Mucosa of stomach (tissue), 1 donor: ENCODE results near the gene DGKD.

Experiments used
- H3K27me3 ChIP-seq: one replicate; pipeline ENCODE4 v1.7.0; 2013; ENCODE audit warnings: mild to moderate bottlenecking, low read length; ENCODE audit not compliant: control insufficient read depth, insufficient read depth
- H3K36me3 ChIP-seq: one replicate; pipeline ENCODE4 v1.7.0; 2013; ENCODE audit warnings: low read length; ENCODE audit not compliant: control insufficient read depth, insufficient read depth
- H3K4me1 ChIP-seq: one replicate; pipeline ENCODE4 v1.7.0; 2013; ENCODE audit warnings: mild to moderate bottlenecking, low read length; ENCODE audit not compliant: control insufficient read depth, insufficient read depth
- H3K4me3 ChIP-seq: one replicate; pipeline ENCODE4 v1.7.0; 2013; ENCODE audit warnings: low read length
- H3K9ac ChIP-seq: one replicate; pipeline ENCODE4 v1.7.0; 2013; ENCODE audit warnings: mild to moderate bottlenecking, low read length, moderate library complexity
- H3K9me3 ChIP-seq: one replicate; pipeline ENCODE4 v1.7.0; 2013; ENCODE audit warnings: mild to moderate bottlenecking, low read length, moderate library complexity; ENCODE audit not compliant: control insufficient read depth
- donor health status: Pancreatic carcinoma.

The DGKD gene, protein sequence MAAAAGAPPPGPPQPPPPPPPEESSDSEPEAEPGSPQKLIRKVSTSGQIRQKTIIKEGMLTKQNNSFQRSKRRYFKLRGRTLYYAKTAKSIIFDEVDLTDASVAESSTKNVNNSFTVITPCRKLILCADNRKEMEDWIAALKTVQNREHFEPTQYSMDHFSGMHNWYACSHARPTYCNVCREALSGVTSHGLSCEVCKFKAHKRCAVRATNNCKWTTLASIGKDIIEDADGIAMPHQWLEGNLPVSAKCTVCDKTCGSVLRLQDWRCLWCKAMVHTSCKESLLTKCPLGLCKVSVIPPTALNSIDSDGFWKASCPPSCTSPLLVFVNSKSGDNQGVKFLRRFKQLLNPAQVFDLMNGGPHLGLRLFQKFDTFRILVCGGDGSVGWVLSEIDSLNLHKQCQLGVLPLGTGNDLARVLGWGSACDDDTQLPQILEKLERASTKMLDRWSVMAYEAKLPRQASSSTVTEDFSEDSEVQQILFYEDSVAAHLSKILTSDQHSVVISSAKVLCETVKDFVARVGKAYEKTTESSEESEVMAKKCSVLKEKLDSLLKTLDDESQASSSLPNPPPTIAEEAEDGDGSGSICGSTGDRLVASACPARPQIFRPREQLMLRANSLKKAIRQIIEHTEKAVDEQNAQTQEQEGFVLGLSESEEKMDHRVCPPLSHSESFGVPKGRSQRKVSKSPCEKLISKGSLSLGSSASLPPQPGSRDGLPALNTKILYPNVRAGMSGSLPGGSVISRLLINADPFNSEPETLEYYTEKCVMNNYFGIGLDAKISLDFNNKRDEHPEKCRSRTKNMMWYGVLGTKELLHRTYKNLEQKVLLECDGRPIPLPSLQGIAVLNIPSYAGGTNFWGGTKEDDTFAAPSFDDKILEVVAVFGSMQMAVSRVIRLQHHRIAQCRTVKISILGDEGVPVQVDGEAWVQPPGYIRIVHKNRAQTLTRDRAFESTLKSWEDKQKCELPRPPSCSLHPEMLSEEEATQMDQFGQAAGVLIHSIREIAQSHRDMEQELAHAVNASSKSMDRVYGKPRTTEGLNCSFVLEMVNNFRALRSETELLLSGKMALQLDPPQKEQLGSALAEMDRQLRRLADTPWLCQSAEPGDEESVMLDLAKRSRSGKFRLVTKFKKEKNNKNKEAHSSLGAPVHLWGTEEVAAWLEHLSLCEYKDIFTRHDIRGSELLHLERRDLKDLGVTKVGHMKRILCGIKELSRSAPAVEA

GRCh38 chr2:233353769-233354499 lies at the start of gene DGKD:
DGKD (plus strand) TSS chr2:233354494; CDS start chr2:233354519, 25 bp downstream.
- no peaks in the 10 kb centered on the region for H3K9me3 ChIP-seq
- no peaks in the 10 kb centered on the region for H3K36me3 ChIP-seq
- peak within 1 kb of the TSS; percentile 44 for H3K4me3 ChIP-seq
- H3K4me1 ChIP-seq, result peaks cover 47% of the 10 kb centered on the region
- H3K27me3 ChIP-seq, result no peaks in the 10 kb centered on the region
- peak within 1 kb of the TSS; percentile 61 for H3K9ac ChIP-seq

- Histone ChIP-seq H3K27me3 (no peaks in the 10 kb centered on the region), H3K9ac (no peak within 1 kb of the TSS), H3K4me3 (no peak within 1 kb of the TSS), H3K36me3 (no peaks in the 10 kb centered on the region), H3K9me3 (no peaks in the 10 kb centered on the region), H3K4me1 (no peaks in the 10 kb centered on the region)
These were observed 46.7 kb upstream of the DGKD start, which contains the start of gene SAG for GRCh38 chr2:233307565-233307964. SAG (plus strand) TSS chr2:233307816; CDS start chr2:233309190, 1,374 bp downstream.

DNA sequence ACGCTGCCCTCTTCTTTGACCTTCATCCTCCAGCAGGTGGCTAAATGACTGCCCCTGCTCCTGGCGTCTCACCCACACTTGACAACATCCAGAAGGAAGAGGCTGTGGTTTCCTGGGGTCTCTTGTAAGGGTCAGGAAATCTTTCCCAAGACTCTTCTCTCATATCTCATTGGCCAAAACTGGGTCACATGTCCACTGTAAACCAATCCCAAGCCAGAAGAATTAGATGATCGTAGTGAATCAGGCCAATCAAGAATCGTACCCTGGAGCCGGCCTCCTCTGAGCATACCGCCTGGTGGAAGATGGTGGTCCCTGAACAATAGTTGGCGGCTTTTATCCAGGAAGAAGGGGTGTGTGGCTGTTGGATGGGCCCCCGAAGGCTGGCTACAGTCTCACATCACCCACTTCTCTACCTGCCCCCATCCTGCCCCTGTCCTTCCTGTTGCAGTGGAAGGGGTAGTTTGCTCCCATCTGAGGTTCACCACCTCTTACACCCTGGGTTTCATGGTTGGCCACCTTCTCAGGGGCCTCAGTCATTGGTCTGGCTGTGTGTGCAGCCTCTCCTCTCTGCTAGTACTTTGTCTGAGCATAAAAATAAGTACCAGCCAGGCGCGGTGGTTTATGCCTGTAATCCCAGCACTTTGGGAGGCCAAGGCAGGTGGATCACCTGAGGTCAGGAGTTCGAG lies 42.9 kb upstream of the DGKD start:
- Histone ChIP-seq H3K4me3 (no peak overlapping the region), H3K4me1 (no peaks in the 10 kb centered on the region), H3K36me3 (no peaks in the 10 kb centered on the region), H3K9me3 (no peaks in the 10 kb centered on the region), H3K27me3 (no peaks in the 10 kb centered on the region), H3K9ac (no peak overlapping the region)

GRCh38 chr2:233312874-233313273 lies 41.4 kb upstream of the DGKD start:
- H3K36me3 ChIP-seq, result no peaks in the 10 kb centered on the region
- no peaks in the 10 kb centered on the region for H3K27me3 ChIP-seq
- no peak overlapping the region for H3K4me3 ChIP-seq
- H3K9me3 ChIP-seq, result no peaks in the 10 kb centered on the region
- H3K9ac ChIP-seq, result no peak overlapping the region
- H3K4me1 ChIP-seq, result no peaks in the 10 kb centered on the region

DNA sequence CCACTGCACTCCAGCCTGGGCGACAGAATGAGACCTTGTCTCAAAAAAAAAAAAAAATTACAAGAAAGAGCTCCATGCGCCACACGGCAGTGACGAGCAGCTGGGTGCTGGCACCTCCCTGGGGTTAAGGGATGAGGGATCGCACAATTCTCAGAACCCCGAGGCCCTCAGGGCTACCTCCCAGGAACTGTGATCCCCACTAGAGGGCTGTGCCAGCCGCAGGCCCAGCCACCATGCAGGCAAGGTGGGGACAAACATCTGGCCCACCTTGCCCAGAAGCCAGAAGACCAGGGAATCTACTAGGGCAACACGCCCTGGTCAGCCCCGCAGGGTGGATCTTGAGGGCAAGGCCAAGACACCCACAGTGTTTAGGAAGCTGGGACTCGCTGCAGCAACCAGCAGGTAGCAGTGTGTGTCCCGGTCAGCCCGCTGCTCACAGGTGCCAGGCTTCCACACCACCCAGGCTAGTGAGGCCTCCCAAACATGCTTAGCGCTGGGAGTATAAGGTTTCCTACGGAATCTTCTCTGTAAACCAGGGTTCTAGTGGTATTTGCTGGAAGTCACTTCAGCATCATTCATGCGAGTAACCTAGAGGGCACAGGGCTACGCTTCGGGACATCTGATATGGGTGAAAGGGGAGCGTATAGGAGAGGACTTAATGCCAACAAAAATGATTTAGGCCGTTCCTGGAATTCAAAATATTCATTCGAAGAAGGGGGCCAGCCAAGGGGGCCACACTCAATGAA lies 39.9 kb upstream of the DGKD start:
- Histone ChIP-seq H3K9me3 (no peaks in the 10 kb centered on the region), H3K4me1 (no peaks in the 10 kb centered on the region), H3K36me3 (no peaks in the 10 kb centered on the region), H3K9ac (no peak overlapping the region), H3K27me3 (no peaks in the 10 kb centered on the region), H3K4me3 (no peak overlapping the region)

DNA sequence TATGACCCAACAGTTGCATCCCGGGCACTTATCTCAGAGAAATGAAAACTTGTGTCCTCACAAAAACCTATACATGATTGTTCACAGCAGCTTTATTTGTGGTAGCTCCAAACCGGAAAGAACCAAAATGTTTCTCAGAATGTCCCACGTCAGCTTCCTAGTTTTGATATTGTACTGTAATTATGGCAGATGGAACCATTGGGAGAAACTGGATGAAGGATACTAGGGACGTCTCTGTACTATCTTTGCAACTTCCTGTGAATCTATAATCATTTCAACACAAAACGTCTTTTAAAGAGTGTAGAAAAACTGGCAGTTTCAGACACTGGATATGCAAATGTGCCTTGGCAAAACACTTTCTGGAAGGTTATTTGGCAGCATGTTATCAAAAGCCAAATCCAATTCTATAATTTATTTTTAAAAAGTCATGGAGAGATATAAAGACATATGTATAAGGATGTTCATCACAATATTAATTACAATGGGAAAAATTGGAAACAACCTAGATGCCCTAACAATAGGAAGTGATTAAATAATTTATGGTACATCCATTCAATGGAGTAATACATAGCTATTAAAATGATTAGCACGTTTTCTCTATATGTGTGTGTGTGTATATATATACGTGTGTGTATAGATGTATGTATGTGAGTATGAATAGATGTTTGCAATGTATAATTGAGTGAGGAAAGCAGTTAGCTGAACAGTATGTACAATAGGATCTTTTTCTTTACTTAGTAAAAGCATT lies 36.9 kb upstream of the DGKD start:
- H3K4me3 ChIP-seq, result no peak overlapping the region

DNA sequence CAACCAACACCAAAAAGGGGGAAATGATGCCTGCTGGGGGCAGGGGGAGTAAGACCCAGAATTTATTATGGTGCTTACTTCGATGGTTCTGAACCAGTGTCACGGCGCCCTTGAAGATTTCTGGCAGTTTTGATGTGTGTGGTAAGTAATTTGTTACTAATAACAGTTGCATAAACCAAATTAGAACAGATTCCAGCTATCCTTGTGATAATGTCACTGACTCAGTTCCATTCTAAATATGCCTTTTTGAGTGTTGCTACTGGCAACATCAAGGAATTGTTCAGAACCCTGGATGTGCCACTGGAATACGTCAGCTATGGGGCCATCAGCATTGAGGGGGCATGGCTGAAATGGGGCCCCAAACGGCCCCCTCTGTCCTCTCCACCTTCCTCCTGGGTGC lies 35.0 kb upstream of the DGKD start:
- H3K36me3 ChIP-seq, result no peaks in the 10 kb centered on the region
- H3K4me3 ChIP-seq, result no peak overlapping the region
- H3K9me3 ChIP-seq, result no peaks in the 10 kb centered on the region
- no peaks in the 10 kb centered on the region for H3K4me1 ChIP-seq
- peaks cover 11% of the 10 kb centered on the region for H3K27me3 ChIP-seq
- H3K9ac ChIP-seq, result no peak overlapping the region

More for the DNA sequence above, 36.9 kb upstream of the DGKD start:
- Histone ChIP-seq H3K9me3 (no peaks in the 10 kb centered on the region), H3K4me1 (no peaks in the 10 kb centered on the region), H3K36me3 (no peaks in the 10 kb centered on the region), H3K27me3 (peaks cover 11% of the 10 kb centered on the region), H3K9ac (no peak overlapping the region)

DNA sequence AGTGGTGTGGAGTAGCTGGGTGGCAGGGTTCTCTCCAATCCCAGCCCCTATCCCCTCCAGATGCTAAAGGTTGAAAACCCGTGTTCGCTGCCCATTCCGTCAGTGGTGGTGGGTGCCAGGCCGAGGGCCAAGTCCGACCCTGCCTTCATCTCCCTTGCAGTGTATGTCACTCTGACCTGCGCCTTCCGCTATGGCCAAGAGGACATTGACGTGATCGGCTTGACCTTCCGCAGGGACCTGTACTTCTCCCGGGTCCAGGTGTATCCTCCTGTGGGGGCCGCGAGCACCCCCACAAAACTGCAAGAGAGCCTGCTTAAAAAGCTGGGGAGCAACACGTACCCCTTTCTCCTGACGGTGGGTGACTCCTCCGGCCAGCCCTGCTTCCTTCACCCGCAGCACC lies 33.8 kb upstream of the DGKD start:
- H3K4me3 ChIP-seq, result no peak overlapping the region

GRCh38 chr2:233321166-233321565 lies 33.1 kb upstream of the DGKD start:
- Histone ChIP-seq H3K9ac (no peak overlapping the region), H3K4me1 (no peaks in the 10 kb centered on the region), H3K36me3 (no peaks in the 10 kb centered on the region), H3K9me3 (no peaks in the 10 kb centered on the region), H3K27me3 (peaks cover 11% of the 10 kb centered on the region), H3K4me3 (no peak overlapping the region)

More for the DNA sequence above, 33.8 kb upstream of the DGKD start:
- H3K9me3 ChIP-seq, result no peaks in the 10 kb centered on the region
- no peaks in the 10 kb centered on the region for H3K4me1 ChIP-seq
- H3K9ac ChIP-seq, result no peak overlapping the region
- no peaks in the 10 kb centered on the region for H3K36me3 ChIP-seq
- peaks cover 11% of the 10 kb centered on the region for H3K27me3 ChIP-seq

DNA sequence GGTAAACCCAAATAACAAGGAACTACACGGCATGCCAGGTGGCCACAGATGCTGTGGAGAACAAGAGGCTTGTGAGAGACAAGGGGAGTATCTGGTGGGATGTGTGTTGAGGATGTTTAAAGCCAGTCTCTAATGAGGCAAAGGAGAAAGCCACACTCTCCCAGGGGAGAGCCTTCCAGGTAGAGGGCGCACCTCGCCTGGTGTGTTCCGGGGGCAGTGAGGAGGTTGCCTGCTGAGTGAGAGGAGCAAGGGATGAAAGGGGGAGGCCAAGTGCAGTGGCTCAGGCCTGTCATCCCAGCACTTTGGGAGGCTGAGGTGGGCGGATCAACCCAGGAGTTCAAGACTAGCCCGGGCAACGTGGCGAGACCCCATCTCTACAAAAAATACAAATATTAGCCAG lies 30.4 kb upstream of the DGKD start:
- Histone ChIP-seq H3K9me3 (no peaks in the 10 kb centered on the region), H3K36me3 (no peaks in the 10 kb centered on the region), H3K4me1 (no peaks in the 10 kb centered on the region), H3K27me3 (peaks cover 11% of the 10 kb centered on the region), H3K4me3 (no peak overlapping the region), H3K9ac (no peak overlapping the region)
